SK-N-MC (cell line): Measurements from ENCODE around the gene AMZ2.

ENCODE experiments used
- EZH2 ChIP-seq: fragments of 200-600 bp; sonication (generic); IDR thresholded peaks from one replicate; pipeline ENCODE4 v1.6.1; 2017; ENCODE audit warnings: antibody characterized with exemption
- FOXP2 ChIP-seq: optimal IDR thresholded peaks from 2 replicates; pipeline ENCODE3; 2011; ENCODE audit warnings: mild to moderate bottlenecking, moderate library complexity; ENCODE audit not compliant: insufficient read depth; ENCODE audit errors: extremely low read length, control extremely low read depth
- POLR2AphosphoS5 ChIP-seq: IDR thresholded peaks from 2 replicates; pipeline ENCODE4 v1.6.1; 2012; ENCODE audit warnings: mild to moderate bottlenecking, low read depth, low read length, borderline replicate concordance

- no peak for TF ChIP-seq POLR2AphosphoS5
- no peak for TF ChIP-seq EZH2
- TF ChIP-seq FOXP2 = no peak
These were observed 49.4 kb downstream of the AMZ2 start for GRCh38 chr17:68297195-68297594.
